SK-N-SH treated with all-trans-retinoic acid at 6 μM for 48 hours (cell line): ENCODE results near the gene TNFAIP1.

ENCODE experiments used
- ATAC-seq: fragments of 200-7000 bp; cut with Tn5 transposase; 3 replicates; pipeline ENCODE4 v1.9.1; 2020; ENCODE audit warnings: mild to moderate bottlenecking, moderate library complexity
- ARNTL ChIP-seq: fragments of 450-650 bp; formaldehyde crosslinking; IDR thresholded peaks from 2 replicates; pipeline ENCODE4 v1.5.0; 2020; ENCODE audit warnings: low read depth, mild to moderate bottlenecking, moderate library complexity, borderline replicate concordance
- CSDC2 ChIP-seq: fragments of 250-450 bp; sonication (Bioruptor Pico); IDR thresholded peaks from 2 replicates; pipeline ENCODE4 v1.5.0; 2020; ENCODE audit warnings: mild to moderate bottlenecking, moderate library complexity
- ESRRG ChIP-seq: fragments of 250-450 bp; sonication (Bioruptor Pico); IDR thresholded peaks from 2 replicates; pipeline ENCODE4 v1.6.1; 2021; ENCODE audit warnings: mild to moderate bottlenecking
- GLIS3 ChIP-seq: fragments of 250-450 bp; sonication (Bioruptor Pico); IDR thresholded peaks from 2 replicates; pipeline ENCODE4 v1.5.0; 2020; ENCODE audit warnings: mild to moderate bottlenecking, moderate library complexity
- ISL1 ChIP-seq: fragments of 250-450 bp; sonication (Bioruptor Pico); IDR thresholded peaks from 2 replicates; pipeline ENCODE4 v2.1.2; 2022; ENCODE audit warnings: mild to moderate bottlenecking, moderate library complexity
- OSR1 ChIP-seq: fragments of 250-450 bp; sonication (Bioruptor Pico); IDR thresholded peaks from 2 replicates; pipeline ENCODE4 v1.8.0; 2022; ENCODE audit warnings: moderate library complexity, mild to moderate bottlenecking, inconsistent platforms
- PPARA ChIP-seq: fragments of 250-450 bp; sonication (Bioruptor Pico); IDR thresholded peaks from 2 replicates; pipeline ENCODE4 v1.5.0; 2020; ENCODE audit warnings: mild to moderate bottlenecking, borderline replicate concordance
- RARB ChIP-seq: fragments of 250-450 bp; sonication (Bioruptor Pico); IDR thresholded peaks from 2 replicates; pipeline ENCODE4 v1.8.0; 2021; ENCODE audit warnings: mild to moderate bottlenecking, moderate library complexity
- SNAI2 ChIP-seq: fragments of 250-450 bp; sonication (Bioruptor Pico); IDR thresholded peaks from 2 replicates; pipeline ENCODE4 v1.5.0; 2020; ENCODE audit warnings: mild to moderate bottlenecking, moderate library complexity
- TCF4 ChIP-seq: fragments of 250-450 bp; sonication (Bioruptor Pico); IDR thresholded peaks from 2 replicates; pipeline ENCODE4 v1.8.0; 2021; ENCODE audit warnings: mild to moderate bottlenecking, moderate library complexity, borderline replicate concordance
- TOX ChIP-seq: fragments of 250-450 bp; sonication (Bioruptor Pico); IDR thresholded peaks from 2 replicates; pipeline ENCODE4 v1.8.0; 2021; ENCODE audit warnings: mild to moderate bottlenecking, moderate library complexity, borderline replicate concordance
- ZC3H10 ChIP-seq: fragments of 250-450 bp; sonication (Bioruptor Pico); IDR thresholded peaks from 2 replicates; pipeline ENCODE4 v1.5.1; 2021; ENCODE audit warnings: mild to moderate bottlenecking, moderate library complexity
- ZFP3 ChIP-seq: fragments of 250-450 bp; sonication (Bioruptor Pico); IDR thresholded peaks from 2 replicates; pipeline ENCODE4 v1.5.0; 2020; ENCODE audit warnings: mild to moderate bottlenecking, moderate library complexity
- ZFP30 ChIP-seq: fragments of 450-650 bp; formaldehyde crosslinking; IDR thresholded peaks from 2 replicates; pipeline ENCODE4 v1.5.0; 2022; ENCODE audit warnings: mild to moderate bottlenecking, moderate library complexity
- ZNF565 ChIP-seq: fragments of 450-650 bp; formaldehyde crosslinking; conservative IDR thresholded peaks from 2 replicates; pipeline ENCODE4 v1.5.0; 2020; ENCODE audit warnings: low read depth, mild to moderate bottlenecking, moderate library complexity
- ZNF8 ChIP-seq: fragments of 450-650 bp; formaldehyde crosslinking; IDR thresholded peaks from 2 replicates; pipeline ENCODE4 v1.5.0; 2020; ENCODE audit warnings: mild to moderate bottlenecking, moderate library complexity
- TF ChIP-seq, protein P1 (sequence below): fragments of 250-450 bp; sonication (Bioruptor Pico); IDR thresholded peaks from 2 replicates; pipeline ENCODE4 v1.5.1; 2020; ENCODE audit warnings: low read depth, mild to moderate bottlenecking, moderate library complexity
- TF ChIP-seq, protein P2 (sequence below): fragments of 250-450 bp; sonication (Bioruptor Pico); IDR thresholded peaks from 2 replicates; pipeline ENCODE4 v1.5.0; 2020; ENCODE audit warnings: mild to moderate bottlenecking, moderate library complexity
- TF ChIP-seq, protein P3 (sequence below): fragments of 250-450 bp; sonication (Bioruptor Pico); IDR thresholded peaks from 2 replicates; pipeline ENCODE4 v1.8.0; 2020; ENCODE audit warnings: mild to moderate bottlenecking, moderate library complexity, borderline replicate concordance
- TF ChIP-seq, protein P4 (sequence below): fragments of 250-450 bp; sonication (Bioruptor Pico); IDR thresholded peaks from 2 replicates; pipeline ENCODE4 v1.5.1; 2021; ENCODE audit warnings: mild to moderate bottlenecking, moderate library complexity
- TF ChIP-seq, protein P5 (sequence below): fragments of 250-450 bp; sonication (Bioruptor Pico); IDR thresholded peaks from 2 replicates; pipeline ENCODE4 v1.8.0; 2021; ENCODE audit warnings: low read depth, mild to moderate bottlenecking, moderate library complexity, borderline replicate concordance

Gene TNFAIP1

DNA sequence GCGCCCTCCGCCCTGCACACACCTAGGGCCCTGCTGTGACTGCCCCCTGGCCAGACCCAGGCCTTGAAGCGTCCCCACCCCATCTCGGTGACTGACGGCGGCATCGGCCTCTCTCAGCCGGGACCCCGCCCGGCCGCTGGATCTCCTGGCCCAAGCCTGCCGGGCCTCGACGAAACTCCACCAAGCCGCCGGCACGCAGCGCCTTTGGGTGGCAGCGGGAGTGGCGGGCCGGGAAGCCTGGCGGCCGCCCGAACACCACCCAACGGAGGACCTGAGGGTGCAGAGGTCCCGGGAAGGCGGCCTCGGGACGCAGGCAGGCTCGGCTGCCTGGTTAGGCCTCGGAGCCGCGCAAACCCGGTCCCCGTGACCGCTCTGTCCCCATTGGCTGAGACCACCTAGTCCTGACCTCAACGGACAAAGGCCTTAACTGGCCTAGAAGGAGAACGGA lies 28.6 kb upstream of the TNFAIP1 start:
- TF ChIP-seq ZC3H10 (CRISPR knock-in tag) (no peak), TOX (CRISPR knock-in tag) (no peak), TCF4 (CRISPR knock-in tag) (no peak), CSDC2 (no peak), ESRRG (no peak), ZFP30 (no peak), RARB (no peak)
- TF ChIP-seq, protein P1, sequence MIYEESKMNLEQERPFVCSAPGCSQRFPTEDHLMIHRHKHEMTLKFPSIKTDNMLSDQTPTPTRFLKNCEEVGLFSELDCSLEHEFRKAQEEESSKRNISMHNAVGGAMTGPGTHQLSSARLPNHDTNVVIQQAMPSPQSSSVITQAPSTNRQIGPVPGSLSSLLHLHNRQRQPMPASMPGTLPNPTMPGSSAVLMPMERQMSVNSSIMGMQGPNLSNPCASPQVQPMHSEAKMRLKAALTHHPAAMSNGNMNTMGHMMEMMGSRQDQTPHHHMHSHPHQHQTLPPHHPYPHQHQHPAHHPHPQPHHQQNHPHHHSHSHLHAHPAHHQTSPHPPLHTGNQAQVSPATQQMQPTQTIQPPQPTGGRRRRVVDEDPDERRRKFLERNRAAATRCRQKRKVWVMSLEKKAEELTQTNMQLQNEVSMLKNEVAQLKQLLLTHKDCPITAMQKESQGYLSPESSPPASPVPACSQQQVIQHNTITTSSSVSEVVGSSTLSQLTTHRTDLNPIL (CRISPR knock-in tag), result no peak
- ATAC-seq, result no peak

DNA sequence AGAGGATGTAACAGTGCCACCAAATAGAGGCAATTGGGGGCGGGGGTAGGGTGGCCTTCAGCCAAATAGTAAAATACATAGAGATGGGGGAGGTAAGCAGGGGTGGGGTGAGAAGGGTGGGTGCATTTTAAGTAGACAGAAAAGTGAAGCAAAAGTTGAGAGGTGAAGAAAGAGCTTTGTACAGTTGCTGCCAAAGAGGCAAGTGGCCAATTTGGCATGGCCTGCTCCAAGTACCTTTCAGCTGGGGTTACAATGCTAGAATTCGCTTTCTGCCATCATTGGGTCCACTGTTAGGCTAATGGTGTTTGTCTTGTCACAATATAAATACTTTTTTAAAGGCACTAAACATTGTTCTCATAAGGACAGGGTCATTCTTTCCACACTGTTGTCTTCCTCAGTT lies 21.7 kb upstream of the TNFAIP1 start:
- no peak for ATAC-seq
- TF ChIP-seq, protein P2, sequence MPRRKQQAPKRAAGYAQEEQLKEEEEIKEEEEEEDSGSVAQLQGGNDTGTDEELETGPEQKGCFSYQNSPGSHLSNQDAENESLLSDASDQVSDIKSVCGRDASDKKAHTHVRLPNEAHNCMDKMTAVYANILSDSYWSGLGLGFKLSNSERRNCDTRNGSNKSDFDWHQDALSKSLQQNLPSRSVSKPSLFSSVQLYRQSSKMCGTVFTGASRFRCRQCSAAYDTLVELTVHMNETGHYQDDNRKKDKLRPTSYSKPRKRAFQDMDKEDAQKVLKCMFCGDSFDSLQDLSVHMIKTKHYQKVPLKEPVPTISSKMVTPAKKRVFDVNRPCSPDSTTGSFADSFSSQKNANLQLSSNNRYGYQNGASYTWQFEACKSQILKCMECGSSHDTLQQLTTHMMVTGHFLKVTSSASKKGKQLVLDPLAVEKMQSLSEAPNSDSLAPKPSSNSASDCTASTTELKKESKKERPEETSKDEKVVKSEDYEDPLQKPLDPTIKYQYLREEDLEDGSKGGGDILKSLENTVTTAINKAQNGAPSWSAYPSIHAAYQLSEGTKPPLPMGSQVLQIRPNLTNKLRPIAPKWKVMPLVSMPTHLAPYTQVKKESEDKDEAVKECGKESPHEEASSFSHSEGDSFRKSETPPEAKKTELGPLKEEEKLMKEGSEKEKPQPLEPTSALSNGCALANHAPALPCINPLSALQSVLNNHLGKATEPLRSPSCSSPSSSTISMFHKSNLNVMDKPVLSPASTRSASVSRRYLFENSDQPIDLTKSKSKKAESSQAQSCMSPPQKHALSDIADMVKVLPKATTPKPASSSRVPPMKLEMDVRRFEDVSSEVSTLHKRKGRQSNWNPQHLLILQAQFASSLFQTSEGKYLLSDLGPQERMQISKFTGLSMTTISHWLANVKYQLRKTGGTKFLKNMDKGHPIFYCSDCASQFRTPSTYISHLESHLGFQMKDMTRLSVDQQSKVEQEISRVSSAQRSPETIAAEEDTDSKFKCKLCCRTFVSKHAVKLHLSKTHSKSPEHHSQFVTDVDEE, result no peak
- TF ChIP-seq ZFP3, result no peak
- no peak for TF ChIP-seq ZNF565 (CRISPR knock-in tag)
- TF ChIP-seq, protein P3, sequence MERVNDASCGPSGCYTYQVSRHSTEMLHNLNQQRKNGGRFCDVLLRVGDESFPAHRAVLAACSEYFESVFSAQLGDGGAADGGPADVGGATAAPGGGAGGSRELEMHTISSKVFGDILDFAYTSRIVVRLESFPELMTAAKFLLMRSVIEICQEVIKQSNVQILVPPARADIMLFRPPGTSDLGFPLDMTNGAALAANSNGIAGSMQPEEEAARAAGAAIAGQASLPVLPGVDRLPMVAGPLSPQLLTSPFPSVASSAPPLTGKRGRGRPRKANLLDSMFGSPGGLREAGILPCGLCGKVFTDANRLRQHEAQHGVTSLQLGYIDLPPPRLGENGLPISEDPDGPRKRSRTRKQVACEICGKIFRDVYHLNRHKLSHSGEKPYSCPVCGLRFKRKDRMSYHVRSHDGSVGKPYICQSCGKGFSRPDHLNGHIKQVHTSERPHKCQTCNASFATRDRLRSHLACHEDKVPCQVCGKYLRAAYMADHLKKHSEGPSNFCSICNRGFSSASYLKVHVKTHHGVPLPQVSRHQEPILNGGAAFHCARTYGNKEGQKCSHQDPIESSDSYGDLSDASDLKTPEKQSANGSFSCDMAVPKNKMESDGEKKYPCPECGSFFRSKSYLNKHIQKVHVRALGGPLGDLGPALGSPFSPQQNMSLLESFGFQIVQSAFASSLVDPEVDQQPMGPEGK (CRISPR knock-in tag), result no peak
- no peak for TF ChIP-seq PPARA
- TF ChIP-seq TCF4 (CRISPR knock-in tag), result no peak
- no peak for TF ChIP-seq OSR1
- TF ChIP-seq ZFP30, result no peak
- no peak for TF ChIP-seq ISL1 (CRISPR knock-in tag)
- TF ChIP-seq ARNTL (CRISPR knock-in tag), result no peak
- no peak for TF ChIP-seq CSDC2
- no peak for TF ChIP-seq SNAI2 (CRISPR knock-in tag)
- TF ChIP-seq, protein P1 (CRISPR knock-in tag), result no peak
- TF ChIP-seq ZC3H10 (CRISPR knock-in tag), result no peak
- no peak for TF ChIP-seq ESRRG

DNA sequence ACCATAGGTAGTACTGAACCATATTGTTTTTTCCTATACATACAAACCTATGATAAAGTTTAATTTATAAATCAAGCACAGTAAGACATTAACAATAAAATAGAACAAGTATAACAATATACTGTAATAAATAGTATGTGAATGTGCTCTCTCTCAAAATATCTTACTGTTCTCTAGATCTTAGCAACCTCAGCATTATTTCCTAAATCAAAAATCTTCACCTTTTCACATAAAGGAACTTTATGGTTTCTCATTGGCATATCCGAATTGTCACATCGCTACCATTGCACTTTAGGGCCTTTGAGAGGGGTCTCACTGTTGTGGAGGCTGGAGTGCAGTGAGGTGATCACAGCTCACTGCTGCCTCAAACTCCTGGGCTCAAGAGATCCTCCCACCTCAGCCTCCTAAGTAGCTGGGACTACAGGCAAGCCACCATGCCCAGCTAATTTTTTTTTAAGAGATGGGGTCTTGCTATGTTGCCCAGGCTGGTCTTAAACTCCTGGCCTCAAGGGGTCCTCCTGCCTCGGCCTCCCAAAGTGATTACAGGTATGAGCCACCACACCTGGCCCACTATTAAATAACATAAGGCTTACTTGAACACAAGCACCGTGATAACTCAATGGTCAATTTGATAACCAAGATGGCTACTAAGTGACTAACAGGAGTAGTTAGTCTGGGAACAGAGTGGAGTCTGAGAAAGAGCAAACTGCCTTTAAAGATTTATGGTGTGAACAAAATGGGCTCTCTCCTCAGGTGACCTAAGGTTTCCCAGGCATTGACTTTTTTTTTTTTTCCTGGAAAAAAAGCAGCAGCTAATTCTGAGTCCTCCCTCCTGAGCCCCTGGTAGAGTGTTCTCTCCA lies 19.5 kb upstream of the TNFAIP1 start:
- ATAC-seq, result no peak
- TF ChIP-seq, protein P4, sequence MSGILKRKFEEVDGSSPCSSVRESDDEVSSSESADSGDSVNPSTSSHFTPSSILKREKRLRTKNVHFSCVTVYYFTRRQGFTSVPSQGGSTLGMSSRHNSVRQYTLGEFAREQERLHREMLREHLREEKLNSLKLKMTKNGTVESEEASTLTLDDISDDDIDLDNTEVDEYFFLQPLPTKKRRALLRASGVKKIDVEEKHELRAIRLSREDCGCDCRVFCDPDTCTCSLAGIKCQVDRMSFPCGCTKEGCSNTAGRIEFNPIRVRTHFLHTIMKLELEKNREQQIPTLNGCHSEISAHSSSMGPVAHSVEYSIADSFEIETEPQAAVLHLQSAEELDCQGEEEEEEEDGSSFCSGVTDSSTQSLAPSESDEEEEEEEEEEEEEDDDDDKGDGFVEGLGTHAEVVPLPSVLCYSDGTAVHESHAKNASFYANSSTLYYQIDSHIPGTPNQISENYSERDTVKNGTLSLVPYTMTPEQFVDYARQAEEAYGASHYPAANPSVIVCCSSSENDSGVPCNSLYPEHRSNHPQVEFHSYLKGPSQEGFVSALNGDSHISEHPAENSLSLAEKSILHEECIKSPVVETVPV (CRISPR knock-in tag), result no peak
- no peak for TF ChIP-seq CSDC2
- TF ChIP-seq GLIS3, result no peak
- TF ChIP-seq TCF4 (CRISPR knock-in tag), result no peak
- TF ChIP-seq ISL1 (CRISPR knock-in tag), result no peak
- no peak for TF ChIP-seq OSR1
- no peak for TF ChIP-seq TOX (CRISPR knock-in tag)
- no peak for TF ChIP-seq PPARA
- no peak for TF ChIP-seq ZNF8 (CRISPR knock-in tag)
- TF ChIP-seq SNAI2 (CRISPR knock-in tag), result no peak
- no peak for TF ChIP-seq ZNF565 (CRISPR knock-in tag)
- TF ChIP-seq, protein P1 (CRISPR knock-in tag), result no peak
- TF ChIP-seq, protein P5, sequence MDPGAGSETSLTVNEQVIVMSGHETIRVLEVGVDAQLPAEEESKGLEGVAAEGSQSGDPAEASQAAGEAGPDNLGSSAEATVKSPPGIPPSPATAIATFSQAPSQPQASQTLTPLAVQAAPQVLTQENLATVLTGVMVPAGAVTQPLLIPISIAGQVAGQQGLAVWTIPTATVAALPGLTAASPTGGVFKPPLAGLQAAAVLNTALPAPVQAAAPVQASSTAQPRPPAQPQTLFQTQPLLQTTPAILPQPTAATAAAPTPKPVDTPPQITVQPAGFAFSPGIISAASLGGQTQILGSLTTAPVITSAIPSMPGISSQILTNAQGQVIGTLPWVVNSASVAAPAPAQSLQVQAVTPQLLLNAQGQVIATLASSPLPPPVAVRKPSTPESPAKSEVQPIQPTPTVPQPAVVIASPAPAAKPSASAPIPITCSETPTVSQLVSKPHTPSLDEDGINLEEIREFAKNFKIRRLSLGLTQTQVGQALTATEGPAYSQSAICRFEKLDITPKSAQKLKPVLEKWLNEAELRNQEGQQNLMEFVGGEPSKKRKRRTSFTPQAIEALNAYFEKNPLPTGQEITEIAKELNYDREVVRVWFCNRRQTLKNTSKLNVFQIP (CRISPR knock-in tag), result no peak
- TF ChIP-seq, protein P3 (CRISPR knock-in tag), result no peak
